GM21526 (cell line): ENCODE results near the gene AGFG2.

ENCODE experiments used
- ATAC-seq: cut with Tn5 transposase; IDR thresholded peaks from one replicate; pipeline ENCODE4 v1.9.1; 2021; ENCODE audit warnings: moderate library complexity; ENCODE audit not compliant: unreplicated experiment, low FRiP score

AGFG2 gene

GRCh38 chr7:100584054-100584682 lies 45.2 kb downstream of the AGFG2 start:
- no peak for ATAC-seq

- no peak for ATAC-seq
These were observed 45.9 kb downstream of the AGFG2 start for GRCh38 chr7:100584683-100585510.

- ATAC-seq, result peak; percentile 24
These were observed 46.7 kb downstream of the AGFG2 start, which contains the start of gene LRCH4 for GRCh38 chr7:100585511-100586265. LRCH4 (minus strand) TSS chr7:100586129; CDS start chr7:100586100, 29 bp downstream.

DNA sequence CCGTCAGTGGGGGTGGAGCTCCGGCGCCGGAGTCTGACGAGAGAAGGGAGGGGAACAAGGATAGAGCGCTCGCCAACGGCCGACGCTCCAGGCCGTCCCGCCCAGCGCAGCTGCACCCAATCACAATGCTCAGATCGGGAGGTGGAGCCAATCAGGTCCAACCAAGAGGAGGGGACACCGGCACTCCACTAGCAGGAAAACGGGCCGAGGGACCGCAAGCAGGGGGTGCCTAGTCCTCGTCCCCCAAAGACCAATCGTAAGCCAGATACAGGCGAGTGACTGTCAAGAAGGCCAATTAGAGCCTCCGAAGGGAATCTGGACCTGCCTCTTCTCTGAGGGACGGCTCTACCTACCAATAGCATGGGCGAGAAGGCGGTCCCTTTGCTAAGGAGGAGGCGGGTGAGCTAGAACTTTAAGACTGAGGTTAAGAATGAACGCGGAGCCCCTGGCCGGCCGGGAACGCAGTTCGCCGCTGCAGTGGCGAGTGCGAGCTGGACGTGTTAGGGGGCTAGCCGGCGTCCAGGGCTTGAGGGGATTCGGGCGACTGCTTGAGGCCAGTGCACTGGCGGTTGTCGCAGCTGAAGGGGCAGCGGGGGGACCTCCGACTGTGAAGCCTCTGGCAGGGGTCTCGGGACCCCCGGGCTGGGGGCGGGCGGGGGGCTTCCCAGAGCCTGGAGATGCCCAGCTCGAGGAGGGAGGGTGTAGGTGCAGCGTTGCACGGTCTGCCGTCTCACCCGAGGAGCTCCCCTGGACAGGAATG lies 47.4 kb downstream of the AGFG2 start, which contains the start of gene FBXO24:
Gene FBXO24 (plus strand): TSS at position 63 of the 760 bp plus-strand sequence. CDS start 298 bp downstream, at position 361.
- ATAC-seq, result peak; percentile 81

- ATAC-seq, result no peak
These were observed 49.4 kb downstream of the AGFG2 start for GRCh38 chr7:100588438-100588837.

DNA sequence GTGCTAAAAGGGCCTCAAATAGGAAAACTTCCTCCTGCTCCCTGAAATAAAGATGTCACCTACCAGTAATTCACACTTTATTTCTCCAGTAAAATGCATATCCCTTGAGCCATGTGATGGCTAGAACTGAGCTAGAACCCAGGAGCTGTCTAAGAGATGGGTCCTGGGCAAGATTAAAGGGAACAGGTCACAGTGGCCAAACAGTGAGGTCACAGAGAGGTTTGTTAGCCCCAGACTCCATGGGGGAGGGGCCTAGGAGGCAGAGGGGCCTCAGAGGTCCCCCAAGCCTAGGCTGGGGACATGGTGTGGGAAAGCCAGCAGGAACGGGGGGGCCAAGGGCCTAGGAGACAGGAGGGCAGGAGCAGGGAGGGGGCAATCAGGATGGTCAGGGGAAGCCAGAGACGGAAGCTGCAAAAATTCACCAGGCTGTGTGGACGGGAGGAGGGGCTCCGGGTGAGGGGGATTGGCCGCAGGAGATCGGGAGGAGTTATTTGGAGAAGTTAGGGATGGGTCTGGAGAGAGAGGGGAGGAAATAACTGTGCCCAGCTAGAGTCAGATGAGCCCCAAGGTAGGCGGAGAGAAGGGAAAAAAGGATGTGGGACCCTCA lies 50.4 kb downstream of the AGFG2 start:
- no peak for ATAC-seq

GRCh38 chr7:100590077-100590737 lies 51.2 kb downstream of the AGFG2 start:
- ATAC-seq, result no peak

DNA sequence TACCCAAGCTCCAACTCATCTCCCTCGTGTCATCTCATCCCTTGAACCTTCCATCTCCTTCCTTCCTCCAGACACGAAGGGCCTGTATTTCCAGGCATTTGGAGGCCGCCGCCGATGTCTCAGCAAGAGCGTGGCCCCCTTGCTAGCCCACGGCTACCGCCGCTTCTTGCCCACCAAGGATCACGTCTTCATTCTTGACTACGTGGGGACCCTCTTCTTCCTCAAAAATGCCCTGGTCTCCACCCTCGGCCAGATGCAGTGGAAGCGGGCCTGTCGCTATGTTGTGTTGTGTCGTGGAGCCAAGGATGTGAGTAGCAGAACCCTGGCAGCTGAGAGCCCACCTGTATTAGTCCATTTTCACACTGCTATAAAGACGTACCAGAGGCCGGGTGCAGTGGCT lies 52.6 kb downstream of the AGFG2 start:
- no peak for ATAC-seq

DNA sequence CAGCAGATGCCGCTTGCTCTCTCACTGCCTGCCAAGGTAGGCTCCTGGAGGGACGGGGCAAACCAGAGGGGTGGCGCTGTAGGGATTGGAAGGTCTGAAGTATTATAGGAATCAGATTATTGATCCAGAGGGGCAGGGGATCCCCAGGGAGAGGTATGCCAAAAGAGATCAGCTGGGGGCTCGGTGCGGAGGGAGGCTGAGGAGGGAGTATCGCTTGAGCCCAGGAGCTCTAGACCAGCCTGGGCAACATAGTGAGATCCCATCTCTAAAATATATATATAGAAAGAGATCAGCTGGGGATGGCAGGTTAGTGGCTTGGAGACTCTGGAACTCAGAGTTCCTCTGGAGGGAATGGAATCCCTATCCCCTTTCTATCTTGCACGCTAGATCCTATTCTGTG lies 56.2 kb downstream of the AGFG2 start:
- no peak for ATAC-seq

DNA sequence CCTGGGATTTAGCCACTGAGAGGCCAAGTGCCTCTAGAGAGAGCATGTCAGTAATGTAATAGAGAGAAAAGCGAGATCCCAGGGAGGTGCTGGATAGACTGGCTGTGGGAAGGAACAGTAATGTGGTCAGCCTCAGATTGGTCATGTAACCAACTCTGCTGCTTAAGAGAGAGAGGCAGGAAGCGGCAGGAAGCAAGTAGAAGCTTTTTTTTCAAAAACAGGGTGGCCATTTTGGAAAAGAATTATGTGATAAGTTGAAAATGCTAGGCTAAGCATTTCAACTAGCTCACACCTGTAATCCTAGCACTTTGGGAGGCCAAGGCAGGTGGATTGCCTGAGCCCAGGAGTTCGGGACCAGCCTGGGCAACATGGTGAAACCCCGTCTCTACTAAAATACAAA lies 59.4 kb downstream of the AGFG2 start:
- ATAC-seq, result no peak

DNA sequence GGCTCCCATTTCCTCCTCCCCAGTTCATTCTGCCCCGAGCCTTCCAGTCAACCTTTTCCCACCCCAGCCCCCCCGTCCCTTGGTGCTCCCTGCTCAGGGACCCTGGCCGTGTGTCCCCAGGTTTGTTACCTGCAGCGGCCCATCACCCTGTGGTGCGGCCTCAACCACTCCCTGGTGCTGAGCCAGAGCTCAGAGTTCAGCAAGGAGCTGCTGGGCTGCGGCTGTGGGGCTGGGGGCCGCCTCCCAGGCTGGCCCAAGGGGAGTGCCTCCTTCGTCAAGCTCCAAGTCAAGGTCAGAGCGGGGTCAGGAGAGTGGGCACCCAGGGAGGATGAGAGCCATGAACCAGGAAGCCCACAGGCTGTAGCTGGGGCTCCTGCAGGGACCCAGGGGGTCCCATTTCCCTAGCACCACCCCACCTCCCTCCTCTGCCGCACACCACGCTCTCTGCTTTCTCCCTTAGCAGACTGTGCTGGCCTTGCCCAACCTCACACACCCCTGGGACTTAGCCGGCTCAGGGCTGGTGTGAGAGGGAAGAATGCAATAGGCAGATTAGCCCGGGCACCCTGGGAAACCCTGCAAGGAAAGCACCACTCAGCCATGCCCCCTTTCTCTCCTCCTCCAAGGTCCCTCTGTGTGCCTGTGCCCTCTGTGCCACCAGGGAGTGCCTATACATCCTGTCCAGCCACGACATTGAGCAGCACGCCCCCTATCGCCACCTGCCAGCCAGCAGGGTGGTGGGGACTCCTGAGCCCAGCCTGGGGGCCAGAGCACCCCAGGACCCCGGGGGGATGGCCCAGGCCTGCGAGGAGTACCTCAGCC lies 61.1 kb downstream of the AGFG2 start:
- ATAC-seq, result no peak

GRCh38 chr7:100600730-100601038 lies 61.7 kb downstream of the AGFG2 start:
- ATAC-seq, result no peak

- ATAC-seq, result no peak
These were observed 64.1 kb downstream of the AGFG2 start for GRCh38 chr7:100602889-100603725.

DNA sequence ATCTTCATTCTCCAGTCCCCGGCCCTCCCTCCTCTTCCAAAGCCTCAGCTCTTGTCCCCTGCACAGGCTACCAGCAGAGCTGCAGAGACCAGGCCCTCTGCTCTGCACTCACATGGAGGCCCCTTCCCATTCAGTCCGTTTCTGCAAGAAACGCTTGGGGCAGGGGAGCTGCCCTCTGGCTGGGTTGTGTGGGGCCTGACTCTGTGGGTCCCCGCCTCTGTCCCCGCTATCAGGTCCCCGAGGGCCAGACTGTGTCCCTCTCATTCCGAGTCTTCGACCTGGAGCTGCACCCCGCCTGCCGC lies 64.7 kb downstream of the AGFG2 start:
- ATAC-seq, result no peak

GRCh38 chr7:100604028-100604975 lies 65.3 kb downstream of the AGFG2 start:
- ATAC-seq, result no peak

DNA sequence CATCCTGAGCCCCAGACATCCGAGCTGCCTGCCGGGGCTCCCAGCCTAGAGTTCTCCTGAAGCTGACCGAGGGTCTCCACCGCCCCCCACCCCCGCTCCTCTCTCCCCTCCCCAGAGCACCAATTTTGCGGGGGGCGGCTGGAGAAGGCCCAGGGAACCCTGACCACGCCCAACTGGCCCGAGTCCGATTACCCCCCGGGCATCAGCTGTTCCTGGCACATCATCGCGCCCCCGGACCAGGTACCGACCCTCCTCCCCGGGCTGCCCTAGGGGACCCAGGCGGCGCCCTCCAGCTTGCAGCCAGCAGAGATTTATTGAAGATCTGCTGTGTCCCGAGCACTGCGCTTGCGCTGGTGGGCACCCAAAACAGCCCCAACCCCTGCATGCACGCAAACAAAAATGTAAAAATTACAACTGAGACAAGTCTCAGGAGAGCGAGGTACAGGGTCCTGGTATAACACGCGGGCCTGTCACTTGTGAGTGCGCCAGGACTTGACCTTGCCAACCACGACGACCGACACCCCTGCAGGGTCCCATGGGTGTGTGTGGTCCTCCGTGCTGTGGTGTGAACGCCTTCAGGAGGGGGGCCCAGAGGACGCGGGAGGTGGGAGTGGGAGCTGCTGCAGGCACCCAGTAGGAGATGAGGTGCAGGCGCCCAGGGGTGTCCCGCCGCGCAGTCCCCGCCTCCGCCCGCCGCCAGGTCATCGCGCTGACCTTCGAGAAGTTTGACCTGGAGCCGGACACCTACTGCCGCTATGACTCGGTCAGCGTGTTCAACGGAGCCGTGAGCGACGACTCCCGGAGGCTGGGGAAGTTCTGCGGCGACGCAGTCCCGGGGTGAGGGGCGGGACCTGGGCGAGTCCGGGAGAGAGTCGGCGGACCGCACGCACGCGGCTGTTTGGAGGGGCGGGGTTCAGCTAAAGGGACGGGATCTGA lies 66.2 kb downstream of the AGFG2 start:
- ATAC-seq, result no peak
